SK-N-DZ (cell line): ENCODE data around the gene PARPBP. TPM values are rescaled to one million over a fixed set of nuclear protein-coding genes. Genes with fewer than 3 reads are reported as not detected.
"Not testable (repeated sequence)": the region's sequence is repeated elsewhere in the genome, so short reads cannot be mapped to it uniquely, and the experiment has no call there.

Experiments
- DNase-seq: peaks from one replicate; pipeline ENCODE4 v3.0.0-alpha.2; 2015; ENCODE audit warnings: low spot score
- polyA plus RNA-seq, 2 experiments: library from polyadenylated mRNA; depleted of rRNA; stranded (reverse); fragments of >200 nt; gene quantifications; 2 replicates each; pipeline ENCODE4 v1.2.3, GENCODE V29; 2014

PARPBP gene, protein sequence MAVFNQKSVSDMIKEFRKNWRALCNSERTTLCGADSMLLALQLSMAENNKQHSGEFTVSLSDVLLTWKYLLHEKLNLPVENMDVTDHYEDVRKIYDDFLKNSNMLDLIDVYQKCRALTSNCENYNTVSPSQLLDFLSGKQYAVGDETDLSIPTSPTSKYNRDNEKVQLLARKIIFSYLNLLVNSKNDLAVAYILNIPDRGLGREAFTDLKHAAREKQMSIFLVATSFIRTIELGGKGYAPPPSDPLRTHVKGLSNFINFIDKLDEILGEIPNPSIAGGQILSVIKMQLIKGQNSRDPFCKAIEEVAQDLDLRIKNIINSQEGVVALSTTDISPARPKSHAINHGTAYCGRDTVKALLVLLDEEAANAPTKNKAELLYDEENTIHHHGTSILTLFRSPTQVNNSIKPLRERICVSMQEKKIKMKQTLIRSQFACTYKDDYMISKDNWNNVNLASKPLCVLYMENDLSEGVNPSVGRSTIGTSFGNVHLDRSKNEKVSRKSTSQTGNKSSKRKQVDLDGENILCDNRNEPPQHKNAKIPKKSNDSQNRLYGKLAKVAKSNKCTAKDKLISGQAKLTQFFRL
- polyA plus RNA-seq (2014; cell fraction: cytosol; rRNA removed) = 53.5 and 57.5 TPM in 2 replicates
- polyA plus RNA-seq (2014; cell fraction: nucleus; rRNA removed) = 61.7 and 65.4 TPM in 2 replicates

DNA sequence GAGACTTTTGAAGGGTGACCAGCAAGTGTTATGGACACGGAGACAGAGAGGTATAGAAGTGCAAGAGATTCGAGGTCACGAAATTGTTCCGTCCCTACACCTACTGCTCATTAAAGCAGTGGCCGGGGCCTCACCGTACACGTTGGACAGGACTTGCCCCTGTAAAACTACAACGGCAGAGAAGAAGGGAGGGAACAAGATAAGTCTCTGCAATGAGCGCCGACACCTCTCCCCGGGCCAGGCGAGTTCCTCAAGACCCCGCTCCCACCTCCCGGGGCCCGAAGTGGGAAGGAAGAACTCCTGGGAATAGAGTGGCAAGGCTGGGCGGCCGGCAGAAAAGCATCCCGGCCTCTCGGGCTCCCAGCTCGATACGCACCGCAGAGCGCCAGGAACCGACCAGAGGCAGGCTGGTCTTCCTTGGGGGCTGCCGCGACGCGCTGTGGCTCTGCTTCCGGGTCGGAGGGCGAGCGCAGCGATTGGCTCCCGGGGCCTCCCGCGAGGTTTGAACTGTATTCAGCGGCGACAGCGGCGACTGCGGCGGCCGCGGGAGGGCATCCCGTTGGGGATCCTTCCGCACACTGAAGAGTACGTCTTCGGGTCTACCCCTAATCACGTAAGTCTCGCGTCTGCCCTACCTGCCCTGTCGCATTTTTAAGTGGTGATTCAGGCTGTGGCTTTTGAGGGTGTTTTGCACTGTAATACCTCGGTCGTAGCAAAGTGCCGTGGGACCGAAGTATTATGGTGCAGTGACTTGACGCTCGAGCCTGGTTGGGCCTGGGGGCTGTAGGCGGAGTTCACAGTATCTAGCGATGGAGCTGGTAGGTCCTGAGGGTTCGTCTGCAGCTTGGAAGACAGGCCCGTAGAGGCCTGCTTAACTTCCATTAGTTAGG, at the start of gene PARPBP, which contains the start of gene NUP37:
Gene PARPBP, plus strand, starts transcription at position 510 of the 890 bp plus-strand sequence. CDS start 3,706 bp downstream, outside the sequence.
Gene NUP37, minus strand, starts transcription at position 441 of the 890 bp plus-strand sequence. CDS start 1,596 bp downstream, outside the sequence.
- peak; percentile 89 for DNase-seq

DNA sequence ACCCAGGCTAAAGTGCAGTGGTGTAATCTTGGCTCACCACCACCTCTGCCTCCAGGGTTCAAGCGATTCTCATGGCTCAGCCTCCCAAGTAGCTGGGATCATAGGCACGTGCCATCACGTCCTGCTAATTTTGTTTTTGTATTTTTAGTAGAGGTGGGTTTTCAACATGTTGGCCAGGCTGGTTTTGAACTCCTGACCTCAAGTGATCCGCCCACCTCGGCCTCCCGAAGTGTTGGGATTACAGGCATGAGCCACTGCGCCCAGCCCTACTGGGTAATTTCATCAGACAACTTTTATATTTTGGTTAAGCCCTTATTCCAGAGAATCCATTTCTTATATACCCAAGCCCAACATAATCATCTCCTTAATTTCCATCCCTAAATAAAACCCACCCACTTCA, 47.9 kb upstream of the PARPBP start:
- not testable (repeated sequence) for DNase-seq

DNA sequence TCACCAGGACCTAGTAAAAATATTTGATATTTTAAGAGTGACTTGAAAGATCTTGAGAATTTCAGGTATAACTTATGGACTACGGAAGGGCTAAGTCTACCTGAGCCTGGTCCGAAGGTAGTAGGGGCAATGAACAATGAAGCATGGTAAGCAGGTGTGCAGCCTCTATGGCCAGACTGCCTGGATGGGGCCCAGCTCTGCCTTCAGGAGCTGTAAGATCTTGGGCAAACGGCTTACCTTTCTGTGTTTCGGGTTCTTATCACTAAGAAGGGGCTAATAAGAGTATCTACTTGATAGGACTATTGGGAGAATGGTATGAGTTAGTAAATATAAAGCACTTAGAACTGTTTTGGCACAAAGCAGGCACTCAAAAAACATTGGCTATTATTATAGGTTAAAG, 39.1 kb upstream of the PARPBP start:
- DNase-seq = no peak

DNA sequence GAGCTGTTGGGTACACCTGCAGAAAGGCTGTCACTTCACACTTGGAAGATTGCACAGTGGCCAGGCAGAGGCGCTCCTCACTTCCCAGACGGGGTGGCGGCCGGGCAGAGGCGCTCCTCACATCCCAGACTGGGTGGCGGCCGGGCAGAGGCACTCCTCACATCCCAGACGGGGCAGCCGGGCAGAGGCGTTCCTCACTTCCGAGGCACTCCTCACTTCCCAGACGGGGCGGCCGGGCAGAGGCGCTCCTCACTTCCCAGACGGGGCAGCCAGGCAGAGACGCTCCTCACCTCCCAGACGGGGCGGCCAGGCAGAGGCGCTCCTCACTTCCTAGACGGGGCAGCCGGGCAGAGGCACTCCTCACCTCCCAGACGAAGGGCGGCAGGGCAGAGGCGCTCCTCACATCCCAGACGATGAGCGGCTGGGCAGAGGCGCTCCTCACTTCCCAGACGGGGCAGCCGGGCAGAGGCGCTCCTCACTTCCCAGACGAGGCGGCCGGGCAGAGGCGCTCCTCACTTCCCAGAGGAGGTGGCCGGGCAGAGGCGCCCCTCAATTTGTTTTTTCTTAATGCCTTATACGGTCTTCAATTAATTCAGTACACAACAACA, 30.7 kb upstream of the PARPBP start:
- DNase-seq = not testable (repeated sequence)

DNA sequence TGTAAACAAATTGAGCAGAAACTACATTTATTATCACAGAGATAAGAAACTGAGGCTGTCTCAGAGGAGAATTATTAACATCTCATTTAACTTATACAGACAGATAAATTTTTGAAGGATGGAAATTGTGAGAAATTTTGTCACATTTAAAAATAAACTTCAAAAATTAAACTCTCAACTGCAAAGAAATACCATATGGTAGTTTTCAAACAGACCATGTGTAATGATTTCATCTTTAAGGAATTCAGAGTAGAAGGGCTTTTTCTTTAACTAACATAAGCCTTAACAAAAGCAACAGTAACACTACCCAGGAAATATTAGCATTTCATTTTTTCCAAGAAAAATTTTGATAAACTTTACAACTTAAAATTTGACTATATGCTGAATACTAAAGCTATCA, 26.7 kb upstream of the PARPBP start:
- DNase-seq = no peak

DNA sequence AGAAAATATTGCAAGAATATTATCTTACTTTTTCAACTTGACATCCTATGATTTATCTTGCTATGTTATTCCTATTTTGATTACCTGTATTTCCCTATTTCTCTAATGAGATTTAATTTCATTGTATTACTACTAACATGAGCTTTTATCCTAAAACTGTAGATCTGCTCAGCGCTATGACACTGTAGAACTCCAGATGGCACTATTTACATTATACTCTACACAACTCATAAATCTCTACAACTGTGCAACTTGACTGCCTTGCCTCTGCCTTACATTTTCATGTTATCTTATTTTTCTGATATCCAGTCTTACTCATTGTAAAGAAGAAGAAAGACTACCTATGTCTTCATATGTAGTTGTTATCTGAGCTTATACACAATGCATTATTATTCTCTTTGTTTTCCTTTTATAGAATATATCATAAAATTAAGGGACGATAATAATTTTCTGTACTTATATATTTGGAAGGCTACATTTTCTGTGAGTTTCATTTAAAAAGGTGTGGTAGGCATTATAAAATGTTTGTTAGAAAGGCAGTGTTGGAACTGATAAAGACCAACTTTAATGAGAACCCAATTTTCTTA, 24.2 kb upstream of the PARPBP start:
- peak; percentile 5 for DNase-seq

DNA sequence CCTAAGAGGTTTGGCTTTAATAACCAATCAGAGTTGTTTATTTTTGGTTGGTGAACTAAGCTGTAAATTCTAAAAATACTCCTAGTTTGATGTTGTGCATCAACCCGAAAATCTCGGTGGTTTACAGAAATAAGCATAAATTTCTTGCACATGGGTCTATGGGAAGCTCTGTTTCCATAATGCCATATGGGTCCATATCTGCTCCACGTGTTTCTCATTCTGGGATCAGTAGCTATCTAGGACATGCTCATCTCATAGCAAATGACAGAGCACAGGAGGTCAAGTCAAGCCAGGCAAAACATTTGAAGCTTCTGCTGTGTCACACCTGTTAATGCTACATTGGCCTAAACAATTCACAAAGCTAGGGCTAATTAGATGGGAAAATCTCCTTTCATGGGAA, 23.1 kb upstream of the PARPBP start:
- DNase-seq = no peak

DNA sequence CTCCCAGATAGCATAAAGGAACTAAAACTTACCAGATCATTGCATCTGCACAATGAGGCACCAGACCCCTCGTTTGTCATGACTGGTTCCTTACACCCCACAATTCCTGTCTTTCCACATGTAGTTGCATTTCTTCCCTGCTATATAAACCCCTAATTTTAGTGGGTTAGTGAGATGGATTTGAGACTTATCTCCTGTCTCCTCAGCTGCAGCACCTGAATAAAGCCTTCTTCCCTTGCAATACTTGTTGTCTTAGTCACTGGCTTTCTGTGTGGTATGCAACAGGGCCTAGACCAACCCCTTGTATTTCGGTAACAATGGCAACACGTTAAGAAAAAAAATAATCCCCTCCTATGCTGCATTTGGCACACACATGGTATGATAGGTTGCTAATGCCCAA, 13.1 kb upstream of the PARPBP start:
- DNase-seq = no peak

DNA sequence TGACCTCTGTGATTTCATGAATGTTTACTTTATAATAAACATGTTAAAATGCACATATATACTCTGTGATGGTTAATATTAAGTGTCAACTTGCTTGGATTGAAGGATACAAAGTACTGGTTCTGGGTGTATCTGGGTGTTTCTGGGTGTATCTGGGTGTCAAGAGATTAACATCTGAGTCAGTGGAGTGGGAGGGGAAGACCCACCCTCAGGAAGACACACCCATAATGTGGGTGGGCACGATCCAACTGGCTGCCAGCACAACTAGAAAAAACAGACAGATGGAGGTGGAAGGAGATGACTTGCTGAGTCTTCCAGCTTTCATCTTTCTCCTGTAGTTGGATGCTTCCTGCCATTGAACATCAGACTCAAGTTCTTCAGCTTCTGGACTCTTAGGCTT, 12.0 kb upstream of the PARPBP start:
- DNase-seq = no peak

DNA sequence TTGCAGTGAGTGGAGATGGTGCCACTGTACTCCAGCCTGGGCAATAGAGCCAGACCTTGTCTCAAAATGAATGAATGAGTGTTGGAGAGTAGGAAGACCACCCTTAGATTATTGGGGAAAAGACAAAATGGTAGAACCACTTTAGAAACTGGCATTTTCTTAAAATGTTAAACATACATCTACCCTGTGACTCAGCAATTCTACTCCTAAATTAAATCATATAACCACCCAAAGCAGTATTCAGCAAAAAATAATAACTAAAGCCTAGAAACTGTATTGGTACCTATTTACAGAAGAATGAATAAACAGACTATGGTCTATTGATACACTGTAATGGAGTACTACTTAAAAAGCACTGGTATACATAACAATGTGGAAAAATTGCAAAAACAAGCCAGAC, 9.2 kb upstream of the PARPBP start:
- no peak for DNase-seq

DNA sequence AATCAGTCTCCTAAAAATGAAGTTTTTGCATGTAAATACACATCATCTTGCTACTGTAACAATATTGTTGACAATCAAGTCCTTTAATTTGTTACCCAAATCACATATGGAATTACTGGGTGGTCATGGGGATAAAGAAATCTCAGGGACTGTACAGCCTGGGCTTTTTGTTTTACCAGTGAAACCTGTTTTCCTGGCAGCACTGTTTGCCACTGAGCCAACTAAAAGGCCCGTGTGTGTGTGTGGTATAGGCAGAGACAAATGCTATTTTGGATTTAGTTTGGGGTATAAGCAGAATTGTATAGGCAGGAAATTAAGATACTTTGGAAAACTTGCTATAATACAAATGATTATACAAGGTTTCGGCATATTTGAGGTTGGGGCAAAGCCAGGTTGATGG, 5.8 kb upstream of the PARPBP start:
- no peak for DNase-seq

DNA sequence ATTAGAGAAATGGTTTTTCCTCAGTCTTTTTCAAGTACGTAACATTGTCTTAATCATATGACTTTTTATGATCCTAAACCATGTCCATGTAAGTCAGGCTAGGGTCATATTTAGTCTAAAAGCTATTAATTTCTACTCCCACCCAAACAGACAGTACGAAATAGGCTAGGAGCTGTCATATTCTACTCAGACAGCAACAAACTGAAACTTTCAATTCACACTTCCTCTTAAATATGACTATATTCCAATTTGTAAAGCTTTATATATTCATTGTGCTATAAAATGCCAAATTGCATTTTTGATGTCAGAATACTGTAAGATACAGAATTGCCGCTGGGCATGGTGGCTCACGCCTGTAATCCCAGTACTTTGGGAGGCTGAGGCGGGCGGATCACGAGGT, 3.6 kb upstream of the PARPBP start:
- DNase-seq = no peak

DNA sequence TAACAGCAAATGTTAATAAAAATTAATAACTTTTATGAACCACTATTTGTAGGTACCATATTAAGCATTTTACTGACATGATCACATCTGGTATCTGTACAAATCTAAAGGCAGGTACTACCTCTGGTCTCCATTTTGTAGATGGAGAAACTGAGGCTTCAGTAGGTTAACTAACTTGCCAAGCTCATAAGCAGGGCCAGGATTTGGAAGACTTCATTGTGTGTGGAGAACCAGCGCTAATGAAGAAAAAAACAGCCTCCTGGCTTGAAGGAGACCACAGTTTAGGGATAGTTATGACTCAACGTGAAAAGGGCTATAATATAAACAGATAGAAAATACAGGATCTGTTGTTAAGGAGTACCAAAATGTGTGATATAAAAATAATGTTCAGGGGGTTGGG, 1.1 kb upstream of the PARPBP start:
- DNase-seq = no peak

DNA sequence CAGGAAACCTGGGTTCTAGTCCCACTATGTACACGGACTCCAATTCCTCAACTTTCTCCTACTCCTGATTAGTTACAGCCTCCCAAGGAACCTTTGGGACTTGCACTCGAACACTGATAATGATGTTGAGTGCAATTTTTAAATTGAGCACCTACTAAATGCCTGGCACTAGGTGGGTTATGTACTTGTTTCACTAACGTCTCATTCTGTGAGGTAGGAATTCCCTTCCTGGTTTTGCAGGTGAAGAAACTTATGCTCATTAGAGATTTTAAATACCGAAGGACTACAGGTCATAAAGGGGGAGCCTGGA, 536 bp downstream of the PARPBP start:
- DNase-seq = no peak

DNA sequence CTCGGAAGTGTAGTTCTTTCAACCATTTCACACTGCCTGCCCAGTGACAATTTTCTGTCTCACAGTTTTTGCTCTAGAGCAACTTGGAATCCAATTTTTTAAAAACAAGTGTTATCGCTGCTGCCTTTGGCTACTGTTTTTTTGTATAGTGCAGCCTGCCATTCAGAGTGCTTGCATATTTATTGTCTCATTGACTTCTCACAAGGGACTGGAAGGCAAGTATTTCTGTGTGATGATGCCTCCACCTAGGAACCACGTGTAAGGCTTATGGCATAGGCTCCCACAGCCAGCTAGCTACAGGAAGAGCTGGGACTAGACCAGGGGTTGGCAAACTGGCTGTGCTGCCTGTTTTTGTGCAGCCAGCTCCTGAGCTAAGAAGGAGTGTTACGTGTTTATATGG, 903 bp downstream of the PARPBP start:
- DNase-seq = peak; percentile 21

DNA sequence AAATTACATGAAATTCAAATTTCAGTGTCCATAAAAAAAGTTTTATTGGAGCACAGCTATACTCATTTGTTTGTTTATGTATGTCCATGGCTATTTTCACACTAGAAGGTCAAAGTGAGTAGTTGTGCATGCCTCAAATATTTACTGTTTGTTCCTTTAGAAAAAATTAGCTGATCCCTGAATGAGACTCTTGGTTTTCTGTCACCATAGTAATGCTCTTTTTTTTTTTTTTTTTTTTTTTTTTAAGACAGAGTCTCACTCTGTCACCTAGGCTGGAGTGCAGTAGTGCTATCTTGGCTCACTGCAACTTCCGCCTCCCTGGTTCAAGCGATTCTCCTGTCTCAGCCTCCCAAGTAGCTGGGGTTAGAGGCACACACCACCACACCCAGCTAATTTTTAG, 1.3 kb downstream of the PARPBP start:
- not testable (repeated sequence) for DNase-seq

DNA sequence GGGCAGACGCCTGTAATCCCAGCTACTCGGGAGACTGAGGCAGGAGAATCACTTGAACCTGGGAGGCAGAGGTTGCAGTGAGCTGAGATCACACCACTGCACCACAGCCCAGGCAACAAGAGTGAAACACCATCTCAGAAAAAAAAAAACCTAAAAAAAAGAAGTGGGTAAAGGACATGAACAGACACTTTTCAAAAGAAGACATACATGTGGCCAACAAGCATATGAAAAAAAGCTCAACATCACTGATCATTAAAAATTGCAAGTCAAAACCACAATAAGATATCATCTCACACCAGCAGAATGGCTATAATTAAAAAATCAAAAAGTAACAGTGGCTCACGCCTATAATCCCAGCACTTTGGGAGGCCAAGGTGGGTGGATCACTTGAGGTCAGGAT, 10.7 kb downstream of the PARPBP start:
- DNase-seq = not testable (repeated sequence)

DNA sequence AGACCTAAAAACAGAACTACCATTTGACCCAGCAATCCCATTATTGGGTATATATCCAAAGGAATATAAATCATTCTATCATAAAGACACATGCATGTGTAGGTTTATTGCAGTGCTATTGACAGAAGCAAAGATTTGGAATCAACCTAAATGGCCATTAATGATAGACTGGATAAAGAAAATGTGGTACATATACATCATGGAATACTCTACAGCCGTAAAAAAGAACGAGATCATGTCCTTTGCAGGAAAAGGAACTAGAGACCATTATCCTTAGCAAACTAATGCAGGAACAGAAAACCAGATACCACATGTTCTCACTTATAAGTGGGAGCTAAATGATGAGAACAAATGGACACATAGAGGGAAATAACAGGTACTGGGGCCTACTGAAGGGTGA, 11.5 kb downstream of the PARPBP start:
- DNase-seq = not testable (repeated sequence)

DNA sequence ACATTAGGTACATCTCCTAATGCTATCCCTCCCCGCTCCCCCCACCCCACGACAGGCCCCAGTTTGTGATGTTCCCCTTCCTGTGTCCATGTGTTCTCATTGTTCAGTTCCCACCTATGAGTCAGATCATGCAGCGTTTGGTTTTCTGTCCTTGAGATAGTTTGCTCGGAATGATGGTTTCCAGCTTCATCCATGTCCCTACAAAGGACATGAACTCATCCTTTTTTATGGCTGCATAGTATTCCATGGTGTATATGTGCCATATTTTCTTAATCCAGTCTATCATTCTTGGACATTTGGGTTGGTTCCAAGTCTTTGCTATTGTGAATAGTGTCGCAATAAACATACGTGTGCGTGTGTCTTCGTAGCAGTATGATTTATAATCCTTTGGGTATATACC, 17.6 kb downstream of the PARPBP start:
- DNase-seq = not testable (repeated sequence)

DNA sequence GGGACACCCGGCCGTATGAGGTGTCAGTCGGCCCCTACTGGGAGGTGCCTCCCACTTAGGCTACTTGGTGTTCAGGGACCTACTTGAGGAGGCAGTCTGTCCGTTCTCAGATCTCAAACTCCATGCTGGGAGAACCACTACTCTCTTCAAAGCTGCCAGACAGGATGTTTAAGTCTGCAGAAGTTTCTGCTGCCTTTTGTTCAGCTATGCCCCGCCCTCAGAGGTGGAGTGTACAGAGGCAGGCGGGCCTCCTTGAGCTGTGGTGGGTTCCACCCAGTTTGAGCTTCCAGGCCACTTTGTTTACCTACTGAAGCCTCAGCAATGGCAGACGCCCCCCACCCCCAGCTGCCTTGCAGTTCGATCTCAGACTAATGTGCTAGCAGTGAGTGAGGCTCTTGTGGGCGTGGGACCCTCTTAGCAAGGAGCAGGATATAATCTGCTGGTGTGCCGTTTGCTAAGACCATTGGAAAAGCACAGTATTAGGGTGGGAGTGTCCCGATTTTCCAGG, 22.9 kb downstream of the PARPBP start:
- DNase-seq = not testable (repeated sequence)

DNA sequence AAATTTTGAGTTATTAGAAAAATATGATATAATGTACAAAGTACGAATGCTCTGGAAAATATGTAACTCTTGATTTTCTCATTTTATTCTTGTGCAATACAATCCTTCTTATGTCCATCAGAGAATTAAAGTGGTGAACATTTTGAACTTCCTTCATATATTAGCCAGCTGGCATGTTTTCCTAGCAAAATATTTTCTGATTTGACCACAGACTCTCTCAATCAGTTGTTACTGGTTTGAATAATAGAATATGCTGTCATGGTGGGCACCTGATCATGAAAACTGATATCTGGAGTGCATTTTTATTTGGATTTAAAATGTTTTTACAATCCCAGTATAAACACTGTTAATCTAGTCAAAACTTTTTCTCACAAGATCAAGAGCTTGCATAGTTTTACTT, 24.2 kb downstream of the PARPBP start:
- DNase-seq = no peak
